Mononuclear cell (primary cell): ENCODE measurements around the gene SV2C. TPM values are rescaled to one million over a fixed set of nuclear protein-coding genes. Genes with fewer than 3 reads are reported as not detected.
"Not testable (repeated sequence)": the region's sequence is repeated elsewhere in the genome, so short reads cannot be mapped to it uniquely, and the experiment has no call there.

Experiments
- H3K27me3 ChIP-seq: 2 replicates; pipeline ENCODE4 v1.6.0; 2011; ENCODE audit warnings: low read length, control low read depth; ENCODE audit not compliant: insufficient read depth
- H3K4me1 ChIP-seq: 2 replicates; pipeline ENCODE4 v1.5.1; 2011; ENCODE audit warnings: mild to moderate bottlenecking, low read length, control low read depth; ENCODE audit not compliant: insufficient read depth
- H3K4me3 ChIP-seq: 2 replicates; pipeline ENCODE4 v1.5.1; 2011; ENCODE audit warnings: mild to moderate bottlenecking, low read length, moderate library complexity
- H3K9me3 ChIP-seq: 2 replicates; pipeline ENCODE4 v1.5.1; 2011; ENCODE audit warnings: low read depth, mild to moderate bottlenecking, control low read depth, low read length
- total RNA-seq: library from RNA; depleted of rRNA; stranded (reverse); fragments of >200 nt; gene quantifications from one replicate; pipeline ENCODE4 v1.2.3, GENCODE V29; 2012

The SV2C gene
- total RNA-seq, 1 donor = under 0.01 TPM

- H3K27me3 ChIP-seq = no peaks in the 10 kb centered on the region
- no peaks in the 10 kb centered on the region for H3K4me1 ChIP-seq
- H3K9me3 ChIP-seq = no peaks in the 10 kb centered on the region
- no peak overlapping the region for H3K4me3 ChIP-seq
These were observed 141.7 kb downstream of the SV2C start for GRCh38 chr5:76224898-76225297.

GRCh38 chr5:76225336-76225735, 142.2 kb downstream of the SV2C start:
- Histone ChIP-seq H3K9me3 (no peaks in the 10 kb centered on the region), H3K27me3 (no peaks in the 10 kb centered on the region), H3K4me3 (no peak overlapping the region), H3K4me1 (no peaks in the 10 kb centered on the region)

GRCh38 chr5:76229900-76230299, 146.7 kb downstream of the SV2C start:
- H3K9me3 ChIP-seq = no peaks in the 10 kb centered on the region
- H3K27me3 ChIP-seq = no peaks in the 10 kb centered on the region
- H3K4me3 ChIP-seq = no peak overlapping the region
- no peaks in the 10 kb centered on the region for H3K4me1 ChIP-seq

- H3K4me3 ChIP-seq = no peak overlapping the region
These were observed 147.6 kb downstream of the SV2C start for GRCh38 chr5:76230711-76231285.

GRCh38 chr5:76234665-76235064, 151.5 kb downstream of the SV2C start:
- Histone ChIP-seq H3K4me3 (no peak overlapping the region), H3K9me3 (no peaks in the 10 kb centered on the region), H3K4me1 (no peaks in the 10 kb centered on the region), H3K27me3 (peaks cover 4% of the 10 kb centered on the region)

More at GRCh38 chr5:76230711-76231285, 147.6 kb downstream of the SV2C start:
- H3K4me1 ChIP-seq = no peaks in the 10 kb centered on the region
- no peaks in the 10 kb centered on the region for H3K27me3 ChIP-seq
- H3K9me3 ChIP-seq = no peaks in the 10 kb centered on the region

GRCh38 chr5:76236684-76237083, 153.5 kb downstream of the SV2C start:
- Histone ChIP-seq H3K4me3 (no peak overlapping the region), H3K9me3 (no peaks in the 10 kb centered on the region), H3K4me1 (no peaks in the 10 kb centered on the region), H3K27me3 (peaks cover 4% of the 10 kb centered on the region)

- Histone ChIP-seq H3K4me3 (no peak overlapping the region), H3K4me1 (no peaks in the 10 kb centered on the region), H3K27me3 (peaks cover 4% of the 10 kb centered on the region), H3K9me3 (no peaks in the 10 kb centered on the region)
These were observed 157.2 kb downstream of the SV2C start for GRCh38 chr5:76240336-76240735.

- not testable (repeated sequence) for H3K4me1 ChIP-seq
These were observed 159.0 kb downstream of the SV2C start for GRCh38 chr5:76242155-76242554.

GRCh38 chr5:76245590-76245989, 162.4 kb downstream of the SV2C start:
- Histone ChIP-seq H3K4me1 (no peaks in the 10 kb centered on the region), H3K9me3 (no peaks in the 10 kb centered on the region), H3K27me3 (no peaks in the 10 kb centered on the region), H3K4me3 (no peak overlapping the region)

More at GRCh38 chr5:76242155-76242554, 159.0 kb downstream of the SV2C start:
- H3K9me3 ChIP-seq, H3K27me3 ChIP-seq, H3K4me3 ChIP-seq: not testable (repeated sequence)

GRCh38 chr5:76249621-76250020, 166.4 kb downstream of the SV2C start:
- H3K4me1 ChIP-seq = no peaks in the 10 kb centered on the region
- no peaks in the 10 kb centered on the region for H3K9me3 ChIP-seq
- H3K4me3 ChIP-seq = no peak overlapping the region
- no peaks in the 10 kb centered on the region for H3K27me3 ChIP-seq

- H3K9me3 ChIP-seq = no peaks in the 10 kb centered on the region
- no peak overlapping the region for H3K4me3 ChIP-seq
- H3K4me1 ChIP-seq = no peaks in the 10 kb centered on the region
- no peaks in the 10 kb centered on the region for H3K27me3 ChIP-seq
These were observed 167.3 kb downstream of the SV2C start for GRCh38 chr5:76250463-76250862.

GRCh38 chr5:76251656-76252055, 168.5 kb downstream of the SV2C start:
- Histone ChIP-seq H3K9me3 (no peaks in the 10 kb centered on the region), H3K4me3 (no peak overlapping the region), H3K4me1 (peaks cover 7% of the 10 kb centered on the region)

GRCh38 chr5:76252437-76252836, 169.3 kb downstream of the SV2C start:
- Histone ChIP-seq H3K9me3 (no peaks in the 10 kb centered on the region), H3K27me3 (no peaks in the 10 kb centered on the region), H3K4me3 (no peak overlapping the region), H3K4me1 (peaks cover 7% of the 10 kb centered on the region)

More at GRCh38 chr5:76251656-76252055, 168.5 kb downstream of the SV2C start:
- no peaks in the 10 kb centered on the region for H3K27me3 ChIP-seq

- no peaks in the 10 kb centered on the region for H3K27me3 ChIP-seq
- no peaks in the 10 kb centered on the region for H3K9me3 ChIP-seq
- H3K4me3 ChIP-seq = no peak overlapping the region
- peaks cover 7% of the 10 kb centered on the region for H3K4me1 ChIP-seq
These were observed 173.1 kb downstream of the SV2C start for GRCh38 chr5:76256116-76256889.

GRCh38 chr5:76257225-76257833, 174.1 kb downstream of the SV2C start:
- peaks cover 7% of the 10 kb centered on the region for H3K4me1 ChIP-seq
- no peak overlapping the region for H3K4me3 ChIP-seq
- no peaks in the 10 kb centered on the region for H3K27me3 ChIP-seq
- H3K9me3 ChIP-seq = no peaks in the 10 kb centered on the region
